GM13976 (cell line): Measurements from ENCODE around the gene S100A7.

ENCODE experiments used
- DNase-seq: peaks from one replicate; pipeline ENCODE4 v3.0.0; 2012; ENCODE audit warnings: low spot score
- CTCF ChIP-seq: IDR thresholded peaks from 2 replicates; pipeline ENCODE4 v1.5.1; 2012; ENCODE audit warnings: borderline replicate concordance, mild to moderate bottlenecking; ENCODE audit not compliant: insufficient read depth; ENCODE audit errors: extremely low read depth, missing control alignments, control extremely low read depth
- in situ Hi-C: fragments of 300-500 bp; cut with MboI; formaldehyde crosslinking; loops from one replicate; pipeline ENCODE4 v1.12.0; 2022; ENCODE audit warnings: low sequenced_read_pairs, mixed read lengths, inconsistent platforms; ENCODE audit not compliant: unreplicated experiment

S100A7 gene

GRCh38 chr1:153443486-153443885 lies 17.0 kb downstream of the S100A7 start:
- no peak for TF ChIP-seq CTCF
- in situ Hi-C loops: no loop called here
- no peak for DNase-seq

GRCh38 chr1:153441238-153441755 lies 19.2 kb downstream of the S100A7 start:
- DNase-seq: no peak
- no peak for TF ChIP-seq CTCF
- in situ Hi-C loops: no loop called here

- in situ Hi-C loops: loop anchor here (10.0 kb wide), 1 partner anchor 74 kb away; no protein-coding TSS in a partner anchor
- no peak for DNase-seq
- TF ChIP-seq CTCF: no peak
These were observed 21.2 kb downstream of the S100A7 start for GRCh38 chr1:153439273-153439672.

GRCh38 chr1:153438599-153438998 lies 21.9 kb downstream of the S100A7 start:
- no peak for DNase-seq
- no peak for TF ChIP-seq CTCF
- in situ Hi-C loops: loop anchor here (10.0 kb wide), 1 partner anchor 74 kb away; no protein-coding TSS in a partner anchor

GRCh38 chr1:153437236-153437635 lies 23.2 kb downstream of the S100A7 start:
- in situ Hi-C loops: loop anchor here (10.0 kb wide), 1 partner anchor 72 kb away; no protein-coding TSS in a partner anchor
- no peak for TF ChIP-seq CTCF
- no peak for DNase-seq

GRCh38 chr1:153434746-153435455 lies 25.6 kb downstream of the S100A7 start:
- DNase-seq: no peak
- in situ Hi-C loops: loop anchor here (10.0 kb wide), 1 partner anchor 70 kb away; no protein-coding TSS in a partner anchor
- TF ChIP-seq CTCF: no peak
